IPS DF 4.7 (cell line): ENCODE results near the gene TADA2A.

Experiments
- DNase-seq: peaks from one replicate; pipeline ENCODE4 v3.0.0-alpha.2; 2013; ENCODE audit warnings: low spot score; ENCODE audit errors: extremely low read depth

TADA2A gene

DNA sequence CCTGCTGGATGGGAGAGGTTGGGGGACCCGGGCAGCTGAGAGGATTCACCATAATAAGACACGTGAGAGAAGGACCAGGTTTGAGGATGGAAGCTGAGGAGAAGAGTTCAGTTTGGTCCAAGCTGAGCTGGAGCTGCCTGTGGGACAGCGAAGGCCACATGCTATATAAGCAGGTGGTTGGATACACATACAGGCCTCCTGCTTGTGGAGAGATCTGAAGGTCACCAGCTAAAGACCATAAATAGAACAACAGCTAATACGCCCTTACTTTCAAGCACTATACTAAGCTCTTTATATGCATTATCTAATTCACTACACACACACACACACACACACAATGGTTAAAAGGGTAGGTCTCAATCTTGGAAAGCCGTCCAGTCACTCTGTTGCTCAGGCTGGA, 115.1 kb downstream of the TADA2A start:
- no peak for DNase-seq

DNA sequence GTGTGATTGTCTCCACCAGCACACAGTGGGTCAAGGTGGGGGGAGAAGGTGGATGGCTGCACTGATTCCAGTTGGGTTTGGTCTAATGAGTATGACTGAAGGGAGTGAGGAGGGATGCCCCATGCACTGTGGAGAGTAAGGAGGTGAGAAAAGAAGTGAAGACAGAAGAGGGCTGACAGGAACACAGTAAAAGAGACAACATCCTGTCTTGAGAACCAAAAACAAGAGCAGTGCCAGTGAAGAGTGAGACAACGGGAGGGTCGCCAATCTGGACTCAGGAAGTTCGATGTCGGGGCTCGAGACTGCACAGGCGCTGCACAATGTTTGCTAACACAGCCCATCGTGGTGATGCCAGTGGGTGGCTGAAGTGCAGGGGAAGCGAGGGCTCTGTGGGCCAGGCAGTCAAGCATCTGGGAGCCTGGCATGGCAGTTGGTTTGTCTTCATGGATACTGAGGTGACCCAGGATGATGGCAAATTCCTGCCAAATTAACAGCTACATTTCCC, 117.1 kb downstream of the TADA2A start:
- DNase-seq = no peak

DNA sequence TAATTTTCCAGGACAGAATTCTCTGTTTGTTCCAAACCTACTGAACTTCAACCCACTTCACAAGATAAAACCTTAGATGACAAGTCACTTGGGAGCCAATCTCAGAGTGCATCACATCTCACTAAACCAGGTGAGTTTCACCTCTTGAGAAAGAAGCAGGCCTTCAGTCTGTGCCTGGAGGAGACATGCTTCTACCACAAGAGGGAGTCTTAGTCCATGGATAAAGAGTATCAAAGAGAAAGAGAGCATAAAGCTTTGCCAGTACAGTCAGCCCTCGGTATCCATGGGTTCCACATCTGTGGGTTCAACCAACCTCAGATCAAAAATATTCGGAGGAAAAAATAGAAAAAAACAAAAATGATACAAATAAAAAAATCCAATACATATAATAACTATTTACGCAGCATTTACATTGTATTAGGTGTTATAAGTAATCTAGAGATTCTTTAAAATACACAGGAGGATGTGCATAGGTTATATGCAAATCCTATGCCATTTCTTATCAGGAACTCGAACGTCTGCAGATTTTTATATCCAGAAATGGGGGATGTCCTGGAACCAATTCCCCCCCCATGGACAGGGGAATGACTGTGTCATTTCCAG, 120.7 kb downstream of the TADA2A start:
- DNase-seq = peak; percentile 36
